DND-41 (cell line): ENCODE data around the gene MAPK1.

Experiments used
- CTCF ChIP-seq: IDR thresholded peaks from 2 replicates; pipeline ENCODE4 v1.5.1; 2012; ENCODE audit warnings: borderline replicate concordance, low read length, moderate library complexity, mild to moderate bottlenecking; ENCODE audit not compliant: poor library complexity, severe bottlenecking; ENCODE audit errors: extremely low read depth
- EZH2 ChIP-seq: IDR thresholded peaks from 3 replicates; pipeline ENCODE4 v1.6.1; 2012; ENCODE audit warnings: borderline replicate concordance, low read depth, mild to moderate bottlenecking, moderate library complexity, low read length, inconsistent platforms; ENCODE audit not compliant: severe bottlenecking

- TF ChIP-seq CTCF (no peak), EZH2 (no peak)
Measured at GRCh38 chr22:21738081-21738480, 129.4 kb downstream of the MAPK1 start.
